ENCODE data around the gene SGCG.
"Not testable (repeated sequence)": the region's sequence is repeated elsewhere in the genome, so short reads cannot be mapped to it uniquely, and the experiment has no call there.

SGCG gene

DNA sequence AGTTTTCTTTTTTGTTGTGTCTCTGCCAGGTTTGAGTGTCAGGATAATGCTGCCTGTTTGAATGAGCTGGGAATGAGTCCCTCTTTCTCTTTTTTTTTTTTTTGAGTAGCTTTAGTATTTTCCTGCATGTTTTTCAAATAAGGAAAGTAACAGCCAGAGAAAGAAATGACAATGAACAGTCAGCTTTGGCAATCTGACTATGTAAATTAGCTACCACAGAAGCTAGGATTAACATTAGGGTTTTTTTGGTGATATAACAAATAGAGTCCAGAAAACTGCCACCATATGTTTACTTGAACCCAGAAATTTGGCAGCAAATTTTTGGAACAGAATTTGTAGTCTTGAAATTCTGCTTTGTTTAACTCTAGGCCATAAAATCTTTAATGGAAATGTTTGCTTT is 50.5 kb downstream of the SGCG start:
- DNase-seq: no peak

DNA sequence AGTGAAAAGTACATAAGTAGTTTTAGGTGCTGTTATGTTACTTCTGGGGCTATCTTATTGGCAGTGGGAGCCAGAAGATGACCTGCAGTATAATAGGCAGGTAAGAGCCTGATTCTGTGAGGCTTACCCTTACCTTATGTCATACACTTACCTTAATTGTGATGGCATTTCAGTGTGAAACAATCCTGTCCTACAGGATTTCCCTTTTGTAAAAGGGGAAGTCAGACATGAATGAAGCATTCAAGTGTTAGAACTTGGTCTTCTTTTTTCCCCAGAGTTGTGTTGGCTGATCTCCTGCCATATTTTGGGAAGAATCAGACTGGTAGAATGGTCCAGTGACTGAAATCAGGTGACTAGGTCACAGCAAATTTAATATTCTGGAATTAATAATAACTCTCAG is 55.2 kb downstream of the SGCG start:
- DNase-seq: no peak

- no peak for DNase-seq
Observed at GRCh38 chr13:23243066-23243465, 62.3 kb downstream of the SGCG start.

GRCh38 chr13:23248410-23248809 is 67.6 kb downstream of the SGCG start:
- not testable (repeated sequence) for DNase-seq

DNA sequence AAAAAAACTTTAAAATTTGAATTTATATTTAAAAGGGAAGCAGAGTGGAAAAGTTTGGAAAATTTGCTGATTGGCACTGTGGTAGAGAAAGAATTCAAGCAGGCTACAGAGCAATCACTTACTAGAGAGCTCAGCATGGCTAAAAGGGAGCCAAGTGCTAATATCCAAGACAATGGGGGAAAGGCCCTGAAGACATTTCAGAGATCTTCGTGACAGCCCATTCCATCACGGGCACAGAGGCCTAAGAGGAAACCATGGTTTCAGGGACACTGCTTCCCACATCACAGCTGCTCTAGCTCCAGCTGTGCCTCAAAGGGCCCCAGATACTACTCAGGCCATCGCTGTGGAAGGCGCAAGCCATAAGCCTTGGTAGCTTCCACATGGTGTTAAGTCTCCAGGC is 73.7 kb downstream of the SGCG start:
- DNase-seq: no peak

- no peak for DNase-seq
Observed at GRCh38 chr13:23267571-23267970, 86.8 kb downstream of the SGCG start.

GRCh38 chr13:23268441-23268840 is 87.7 kb downstream of the SGCG start:
- DNase-seq: peak; percentile 24

- DNase-seq: no peak
Observed at GRCh38 chr13:23271331-23271730, 90.6 kb downstream of the SGCG start.

DNA sequence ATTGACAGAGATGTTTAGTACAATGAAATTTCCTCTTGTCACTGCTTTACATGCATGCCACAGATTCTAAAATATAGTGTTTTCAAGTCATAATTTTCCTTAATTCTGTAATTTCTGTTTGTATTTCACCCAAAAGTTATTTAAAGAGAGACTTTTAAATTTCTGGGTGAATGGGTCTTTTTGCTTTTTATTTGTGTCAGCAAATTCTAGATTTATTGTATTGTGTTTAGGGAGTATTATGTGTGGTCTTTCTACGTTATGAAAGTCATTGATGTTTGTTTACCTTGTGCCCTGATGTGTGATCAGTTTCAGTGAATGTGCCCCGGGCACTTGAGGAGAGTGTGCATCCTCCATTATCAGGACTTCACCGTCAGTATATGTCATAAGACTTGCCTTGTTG is 92.7 kb downstream of the SGCG start:
- no peak for DNase-seq

GRCh38 chr13:23279321-23279720 is 98.5 kb downstream of the SGCG start:
- DNase-seq: no peak

DNA sequence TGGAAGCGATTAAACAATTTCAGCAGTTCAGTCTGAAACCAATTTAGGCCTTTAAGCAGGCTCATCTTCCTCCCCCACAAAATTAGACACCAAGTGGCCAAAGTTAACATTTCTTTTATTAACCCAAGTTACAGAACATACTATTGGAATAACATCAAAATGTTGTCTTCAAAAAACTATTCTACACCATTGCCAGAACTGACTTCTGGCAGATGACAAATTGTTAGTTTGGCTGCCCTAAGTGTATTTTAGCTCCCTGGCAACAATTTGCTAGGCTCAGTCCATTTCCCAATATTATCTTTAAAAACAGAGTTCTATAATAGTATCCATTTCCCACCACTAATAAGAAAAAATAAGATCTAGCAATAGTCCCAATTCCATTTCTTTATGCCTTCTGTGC is 107.8 kb downstream of the SGCG start:
- DNase-seq: no peak

- DNase-seq: no peak
Observed at GRCh38 chr13:23288995-23289394, 108.2 kb downstream of the SGCG start.

DNA sequence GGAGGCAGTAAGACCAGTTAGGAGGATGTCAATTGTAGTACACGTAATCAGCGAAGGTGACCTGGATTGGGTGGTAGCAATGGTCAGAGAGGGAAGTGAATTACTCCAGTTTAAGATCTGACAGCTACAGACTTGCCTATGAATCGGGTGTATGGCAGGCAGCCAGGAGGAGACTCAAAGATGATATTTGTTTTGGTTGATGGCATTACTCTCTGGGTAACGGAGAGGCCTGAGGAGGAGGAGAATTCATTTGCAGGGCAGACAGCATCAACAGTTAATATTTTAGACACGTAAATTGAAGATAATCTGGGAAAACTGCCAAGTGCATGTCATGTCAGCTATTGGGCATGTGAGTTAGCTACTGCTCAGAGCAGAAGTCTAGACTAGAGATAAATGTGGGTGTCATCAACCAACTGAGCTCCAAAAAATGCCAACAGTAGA is 109.2 kb downstream of the SGCG start:
- no peak for DNase-seq

DNA sequence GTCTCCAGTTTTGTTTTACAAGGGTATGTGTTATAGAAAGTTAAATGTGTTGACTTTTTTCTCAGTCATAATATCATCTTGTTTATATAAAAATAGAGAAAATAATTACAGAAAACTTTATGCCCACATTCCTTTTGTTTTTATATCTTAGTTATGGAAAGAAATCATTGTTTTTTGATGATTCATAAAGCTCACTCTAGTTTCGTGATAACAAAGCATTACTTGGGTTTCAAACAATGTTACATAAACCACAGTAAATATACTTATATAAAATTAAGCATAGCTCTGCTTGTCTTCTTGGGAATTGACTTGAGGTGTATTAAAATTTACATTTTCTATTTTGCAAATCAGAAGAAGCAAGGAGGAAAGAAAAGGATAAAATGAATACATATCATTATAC is 111.8 kb downstream of the SGCG start:
- no peak for DNase-seq

GRCh38 chr13:23314837-23315236 is 134.1 kb downstream of the SGCG start:
- not testable (repeated sequence) for DNase-seq

- no peak for DNase-seq
Observed at GRCh38 chr13:23319883-23320224, 139.1 kb downstream of the SGCG start.

- DNase-seq: no peak
Observed at GRCh38 chr13:23320926-23321534, 140.3 kb downstream of the SGCG start.

- DNase-seq: peak; percentile 12
Observed at GRCh38 chr13:23321535-23322241, 140.9 kb downstream of the SGCG start.

DNA sequence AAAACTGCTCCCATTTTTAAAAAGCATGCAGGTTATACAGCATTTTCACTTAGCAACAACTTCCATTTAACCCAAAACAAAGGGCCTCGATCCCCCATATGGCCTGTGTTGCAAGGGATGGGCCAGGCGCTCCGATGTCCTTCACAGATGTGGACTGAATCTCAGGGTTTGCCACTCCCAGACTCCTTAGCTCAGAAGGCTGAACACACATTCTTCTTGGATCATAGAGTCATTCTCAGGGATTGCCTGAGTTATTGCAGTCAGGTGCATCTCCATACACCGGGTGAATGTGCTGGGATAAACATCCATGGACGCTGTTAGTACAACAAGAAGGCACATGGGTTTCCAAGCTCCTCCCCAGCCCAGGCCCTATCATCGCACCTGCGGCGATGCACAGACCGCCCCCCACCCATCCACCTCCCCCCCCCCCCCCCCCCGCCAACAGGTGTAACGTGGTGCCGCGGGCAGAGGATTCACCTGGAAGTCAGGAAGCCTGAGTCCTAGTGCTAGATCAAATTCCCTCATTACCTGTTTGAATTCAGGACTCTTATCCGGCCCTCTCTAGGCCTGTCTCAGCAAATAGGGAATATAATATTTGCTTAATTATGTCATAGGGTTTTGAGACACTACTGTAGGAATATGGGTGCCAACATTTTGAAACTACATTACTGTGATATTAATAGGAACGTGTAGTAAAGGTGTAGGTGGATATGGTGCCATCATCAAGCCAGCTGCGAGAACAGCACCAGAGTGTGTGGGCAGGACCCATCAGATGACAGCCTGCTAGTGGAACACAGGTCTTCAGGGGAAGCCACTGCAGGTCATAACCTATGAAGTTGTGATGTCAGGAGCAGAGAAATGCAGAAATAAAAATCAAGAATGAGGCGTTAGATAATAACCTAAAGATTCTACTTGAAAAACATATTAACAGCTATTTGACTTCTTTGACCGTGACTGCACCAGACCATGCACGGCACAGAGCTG is 141.9 kb downstream of the SGCG start:
- DNase-seq: peak; percentile 9

DNA sequence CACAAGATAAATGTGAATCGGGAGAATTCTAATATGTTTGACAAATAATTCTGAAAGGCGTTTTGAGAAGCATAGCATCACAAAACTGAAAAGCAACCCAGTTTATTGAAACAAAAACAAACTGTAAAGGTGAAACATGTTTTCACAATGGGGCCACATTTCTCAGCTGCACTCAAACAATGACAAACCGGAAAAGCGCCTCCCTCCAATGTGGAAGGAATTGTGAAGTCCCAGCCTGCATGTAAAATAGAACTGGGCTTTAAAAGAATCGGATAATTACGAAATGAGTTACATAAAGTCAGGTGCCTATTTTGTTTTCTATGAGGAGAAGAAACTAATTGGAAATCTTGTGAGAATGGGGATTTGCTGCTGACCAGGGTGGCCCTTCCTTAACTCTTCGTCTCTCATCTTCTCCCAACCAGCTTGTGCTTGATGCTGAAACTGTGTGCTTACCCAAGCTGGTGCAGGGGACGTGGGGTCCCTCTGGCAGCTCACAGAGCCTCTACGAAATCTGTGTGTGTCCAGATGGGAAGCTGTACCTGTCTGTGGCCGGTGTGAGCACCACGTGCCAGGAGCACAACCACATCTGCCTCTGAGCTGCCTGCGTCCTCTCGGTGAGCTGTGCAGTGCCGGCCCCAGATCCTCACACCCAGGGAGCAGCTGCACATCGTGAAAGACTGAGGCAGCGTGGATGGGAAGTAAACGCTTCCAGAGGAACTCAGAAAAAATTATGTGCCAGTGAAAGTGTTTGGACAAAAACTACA is 143.3 kb downstream of the SGCG start:
- DNase-seq: no peak

DNA sequence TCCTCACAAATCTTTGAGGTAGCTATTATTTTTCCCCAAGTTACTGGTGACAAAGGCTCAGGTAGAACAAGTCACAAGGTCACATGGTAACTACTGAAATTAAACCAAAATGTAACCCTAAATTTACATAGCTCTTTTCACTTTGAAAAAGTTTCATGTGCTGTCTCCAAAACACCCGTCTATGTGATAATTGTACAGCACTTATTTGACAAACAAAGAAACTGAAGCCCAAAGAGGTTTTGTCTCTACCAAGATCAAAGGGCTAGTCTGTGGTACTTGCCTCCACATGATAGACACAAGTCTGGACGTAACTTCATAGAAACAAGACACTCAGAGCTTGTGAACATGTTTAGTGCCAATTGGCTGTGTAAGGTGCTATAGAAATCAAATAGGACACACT is 144.4 kb downstream of the SGCG start:
- DNase-seq: no peak

DNA sequence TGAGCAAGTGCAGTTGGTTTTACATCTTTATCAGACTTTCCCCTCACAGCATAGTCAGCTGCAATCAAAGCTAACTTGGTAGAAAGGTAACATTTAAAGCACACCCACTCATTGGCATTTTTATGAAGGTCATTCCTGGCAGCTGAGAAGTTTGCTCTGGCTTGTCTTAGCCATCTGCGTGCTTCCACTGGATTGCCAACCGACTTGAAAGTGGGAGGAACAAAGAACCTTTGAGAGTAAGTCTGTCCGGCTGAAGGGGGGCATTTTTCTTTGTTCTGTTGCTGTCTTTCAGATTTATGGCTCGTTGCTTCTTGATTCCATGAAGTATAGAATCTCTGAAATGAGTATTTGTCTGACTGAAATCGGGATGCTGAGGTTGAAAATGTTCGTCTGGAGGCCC is 149.6 kb downstream of the SGCG start:
- DNase-seq: no peak

GRCh38 chr13:23339225-23339624 is 158.4 kb downstream of the SGCG start:
- no peak for DNase-seq
